Measurements from ENCODE around the gene CXADR. TPM values are rescaled to one million over a fixed set of nuclear protein-coding genes. Genes with fewer than 3 reads are reported as not detected.

The CXADR gene
- total RNA-seq, 6 donors from 2014 or later, result 19.9 to 73.0 (median 29.2) TPM

- 89 to 90% methylated on average over 4 of the region's 4 CpGs for whole genome bisulfite sequencing, 2 donors
- no peaks in the 10 kb centered on the region for H3K27me3 ChIP-seq
- peaks cover 0 to 22% (median 13%) of the 10 kb centered on the region in 4 donors for H3K4me1 ChIP-seq
- H3K4me3 ChIP-seq, result no peak overlapping the region
- no peaks in the 10 kb centered on the region for H3K9me3 ChIP-seq
- DNase-seq (no peak), ATAC-seq (ENCODE audit: low FRiP score in 2 of 2) (no peak)
- H3K36me3 ChIP-seq, result no peaks in the 10 kb centered on the region
- no peak for TF ChIP-seq CTCF (IDR thresholded peaks at IDR 0.05)
- no peak for TF ChIP-seq POLR2AphosphoS5 (IDR thresholded peaks at IDR 0.05)
- TF ChIP-seq POLR2A (IDR thresholded peaks at IDR 0.05), result no peak
- no peak for TF ChIP-seq EP300 (IDR thresholded peaks at IDR 0.05)
- no peak overlapping the region for H3K27ac ChIP-seq
These were observed 27.7 kb downstream of the CXADR start for GRCh38 chr21:17540530-17540929.

GRCh38 chr21:17542371-17543011 lies 29.6 kb downstream of the CXADR start:
- ATAC-seq (ENCODE audit: low FRiP score in 2 of 2), result peak in 1 of 2 donors; percentile 46
- no peak overlapping the region for H3K4me3 ChIP-seq
- WGBS, 2 donors, result 38 to 45% methylated on average over 5 of the region's 5 CpGs
- TF ChIP-seq POLR2AphosphoS5 (IDR thresholded peaks at IDR 0.05), result no peak
- no peak for TF ChIP-seq POLR2A (IDR thresholded peaks at IDR 0.05)
- no peak for TF ChIP-seq CTCF (IDR thresholded peaks at IDR 0.05)
- no peak for TF ChIP-seq EP300 (IDR thresholded peaks at IDR 0.05)
- no peaks in the 10 kb centered on the region for H3K9me3 ChIP-seq
- no peak for DNase-seq
- peaks cover 0 to 10% (median 2%) of the 10 kb centered on the region in 4 donors for H3K4me1 ChIP-seq
- no peaks in the 10 kb centered on the region for H3K36me3 ChIP-seq
- H3K27me3 ChIP-seq, result no peaks in the 10 kb centered on the region
- H3K27ac ChIP-seq, result no peak overlapping the region

GRCh38 chr21:17545007-17545406 lies 32.2 kb downstream of the CXADR start:
- H3K27ac ChIP-seq, result no peak overlapping the region

DNA sequence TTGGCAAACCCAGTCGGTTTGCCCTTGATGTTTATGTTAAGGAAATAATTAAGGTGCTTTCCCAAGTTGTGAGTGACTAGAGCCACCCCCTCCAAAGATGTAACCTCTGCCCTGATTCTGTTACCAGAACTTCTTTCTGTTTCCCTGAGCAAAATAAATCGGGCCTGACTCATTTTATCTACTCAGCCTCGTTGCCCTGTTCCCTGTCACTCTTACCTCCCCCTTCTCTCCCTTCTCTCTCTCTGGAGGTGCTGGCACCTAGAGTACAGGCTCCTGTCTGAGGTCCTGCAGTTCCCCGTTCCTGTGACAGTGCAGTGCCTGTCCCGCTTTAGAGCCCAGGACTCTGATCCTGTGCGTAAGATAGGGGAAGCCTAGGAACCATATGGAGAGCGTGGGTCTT lies 35.4 kb downstream of the CXADR start:
- H3K36me3 ChIP-seq, result no peaks in the 10 kb centered on the region
- H3K4me3 ChIP-seq, result no peak overlapping the region
- ATAC-seq (ENCODE audit: low FRiP score in 2 of 2), result peak in 1 of 2 donors; percentile 25
- no peak for TF ChIP-seq POLR2AphosphoS5 (IDR thresholded peaks at IDR 0.05)
- no peak for TF ChIP-seq POLR2A (IDR thresholded peaks at IDR 0.05)
- TF ChIP-seq CTCF (IDR thresholded peaks at IDR 0.05), result no peak
- no peak for TF ChIP-seq EP300 (IDR thresholded peaks at IDR 0.05)
- 66 to 67% methylated on average over 7 of the region's 7 CpGs for WGBS, 2 donors
- no peaks in the 10 kb centered on the region for H3K27me3 ChIP-seq
- no peaks in the 10 kb centered on the region for H3K4me1 ChIP-seq
- H3K27ac ChIP-seq, result no peak overlapping the region
- no peak for DNase-seq
- H3K9me3 ChIP-seq, result no peaks in the 10 kb centered on the region

More at GRCh38 chr21:17545007-17545406, 32.2 kb downstream of the CXADR start:
- no peaks in the 10 kb centered on the region for H3K27me3 ChIP-seq
- no peaks in the 10 kb centered on the region for H3K9me3 ChIP-seq
- TF ChIP-seq POLR2AphosphoS5 (IDR thresholded peaks at IDR 0.05) (no peak), POLR2A (IDR thresholded peaks at IDR 0.05) (no peak)
- DNase-seq, result no peak
- 35 to 61% methylated on average over 1 of the region's 1 CpG for WGBS, 2 donors
- H3K4me3 ChIP-seq, result no peak overlapping the region
- no peaks in the 10 kb centered on the region for H3K4me1 ChIP-seq
- ATAC-seq (ENCODE audit: low FRiP score in 2 of 2), result no peak
- no peaks in the 10 kb centered on the region for H3K36me3 ChIP-seq

DNA sequence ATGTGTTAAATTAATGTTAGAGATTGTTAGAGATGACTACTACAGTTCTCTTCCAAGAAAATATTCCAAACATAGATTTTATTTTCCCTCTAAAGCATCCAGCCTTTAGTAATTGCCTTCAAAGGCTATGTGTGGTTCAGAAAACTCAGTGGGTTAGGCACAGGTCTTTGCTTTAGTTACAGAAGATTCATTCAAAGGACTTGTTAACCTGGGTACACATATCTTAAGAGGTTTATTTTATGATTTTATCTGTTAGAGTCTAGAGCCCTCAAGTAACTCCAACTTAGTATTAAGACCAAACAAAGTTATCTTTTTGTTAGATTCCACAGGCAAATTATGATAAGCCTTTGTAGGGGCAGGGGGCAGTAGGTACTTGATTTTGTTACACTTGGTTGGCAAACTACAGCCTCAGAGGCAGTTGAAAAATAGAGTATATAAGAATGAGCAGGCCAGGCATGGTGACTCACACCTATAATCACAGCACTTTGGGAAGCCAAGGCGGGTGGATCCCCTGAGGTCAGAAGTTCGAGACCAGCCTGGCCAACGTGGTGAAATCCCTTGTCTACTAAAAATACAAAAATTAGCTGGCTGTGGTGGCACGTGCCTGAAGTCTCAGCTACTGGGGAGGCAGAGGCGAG lies 37.9 kb downstream of the CXADR start:
- ATAC-seq (ENCODE audit: low FRiP score in 2 of 2), result peak in 1 of 2 donors; percentile 13
- no peak overlapping the region for H3K27ac ChIP-seq
- TF ChIP-seq POLR2AphosphoS5 (IDR thresholded peaks at IDR 0.05) (no peak), CTCF (IDR thresholded peaks at IDR 0.05) (no peak), POLR2A (IDR thresholded peaks at IDR 0.05) (no peak), EP300 (IDR thresholded peaks at IDR 0.05) (no peak)
- H3K4me3 ChIP-seq, result no peak overlapping the region
- H3K9me3 ChIP-seq, result no peaks in the 10 kb centered on the region
- H3K27me3 ChIP-seq, result no peaks in the 10 kb centered on the region
- no peak for DNase-seq
- no peaks in the 10 kb centered on the region for H3K36me3 ChIP-seq
- 57 to 66% methylated on average over 5 of the region's 5 CpGs for WGBS, 2 donors
- no peaks in the 10 kb centered on the region for H3K4me1 ChIP-seq
